SK-N-SH treated with all-trans-retinoic acid at 6 μM for 48 hours (cell line): ENCODE results near the gene SAMD9.

Source experiments
- ATAC-seq: fragments of 200-7000 bp; cut with Tn5 transposase; 3 replicates; pipeline ENCODE4 v1.9.1; 2020; ENCODE audit warnings: mild to moderate bottlenecking, moderate library complexity
- POU6F1 ChIP-seq: fragments of 250-450 bp; sonication (Bioruptor Pico); IDR thresholded peaks from 2 replicates; pipeline ENCODE4 v1.8.0; 2021; ENCODE audit warnings: low read depth, mild to moderate bottlenecking, moderate library complexity, borderline replicate concordance
- PPARA ChIP-seq: fragments of 250-450 bp; sonication (Bioruptor Pico); IDR thresholded peaks from 2 replicates; pipeline ENCODE4 v1.5.0; 2020; ENCODE audit warnings: mild to moderate bottlenecking, borderline replicate concordance

Gene SAMD9

GRCh38 chr7:93051660-93052059 is 66.1 kb downstream of the SAMD9 start:
- TF ChIP-seq POU6F1 (CRISPR knock-in tag): no peak
- no peak for TF ChIP-seq PPARA
- TF ChIP-seq, all 23 proteins: peak for 0
- ATAC-seq: no peak
